AG09319 (cell line): ENCODE data around the gene TCP11.

Source experiments
- DNase-seq: peaks from one replicate; pipeline ENCODE4 v3.0.0-alpha.2; 2010; ENCODE audit warnings: low read depth; ENCODE audit errors: extremely low read depth
- CTCF ChIP-seq: IDR thresholded peaks from 2 replicates; pipeline ENCODE4 v1.5.1; 2011; ENCODE audit warnings: low read depth, mild to moderate bottlenecking, inconsistent platforms, low read length, moderate library complexity

The TCP11 gene

GRCh38 chr6:35173044-35173426 is 31.9 kb upstream of the TCP11 start:
- TF ChIP-seq CTCF = no peak

GRCh38 chr6:35170891-35171290 is 29.8 kb upstream of the TCP11 start:
- no peak for DNase-seq
- no peak for TF ChIP-seq CTCF

More at GRCh38 chr6:35173044-35173426, 31.9 kb upstream of the TCP11 start:
- DNase-seq = no peak

- no peak for TF ChIP-seq CTCF
- DNase-seq = no peak
These were observed 29.0 kb upstream of the TCP11 start for GRCh38 chr6:35170166-35170565.

GRCh38 chr6:35168461-35168861 is 27.3 kb upstream of the TCP11 start:
- TF ChIP-seq CTCF = no peak
- no peak for DNase-seq

- no peak for DNase-seq
- no peak for TF ChIP-seq CTCF
These were observed 26.4 kb upstream of the TCP11 start for GRCh38 chr6:35167505-35167904.

- no peak for TF ChIP-seq CTCF
- DNase-seq = no peak
These were observed 25.4 kb upstream of the TCP11 start for GRCh38 chr6:35166520-35166919.

- no peak for TF ChIP-seq CTCF
- no peak for DNase-seq
These were observed 25.0 kb upstream of the TCP11 start for GRCh38 chr6:35166116-35166515.
